CD4-positive, alpha-beta T cell treated with Interleukin-15 for 4 hours (primary cell): ENCODE measurements around the gene CCSER2.
"Not testable (repeated sequence)": the region's sequence is repeated elsewhere in the genome, so short reads cannot be mapped to it uniquely, and the experiment has no call there.

Experiments
- DNase-seq: peaks from one replicate; pipeline ENCODE4 v3.0.0-alpha.2; 2020; ENCODE audit warnings: low spot score

The CCSER2 gene

DNA sequence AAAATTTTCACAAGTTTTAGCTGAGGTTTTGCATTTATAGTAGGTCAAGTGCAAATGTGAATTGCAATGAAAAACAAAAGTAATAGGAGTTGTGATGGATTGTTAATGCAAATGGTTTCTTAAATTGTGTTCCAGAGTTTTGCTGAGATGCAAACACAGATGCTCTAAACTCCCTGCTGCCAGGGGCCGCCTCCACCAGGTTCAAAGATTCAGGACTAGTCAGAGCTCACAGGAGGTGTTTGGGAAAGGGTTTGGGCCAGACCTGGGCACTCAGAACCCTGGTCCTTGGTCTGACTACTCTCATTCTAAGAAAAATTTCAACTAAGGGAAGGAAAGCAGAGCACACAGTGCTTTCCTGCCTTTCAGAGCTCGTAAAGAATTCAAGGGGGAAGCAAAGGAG lies 193.1 kb downstream of the CCSER2 start:
- DNase-seq = no peak

DNA sequence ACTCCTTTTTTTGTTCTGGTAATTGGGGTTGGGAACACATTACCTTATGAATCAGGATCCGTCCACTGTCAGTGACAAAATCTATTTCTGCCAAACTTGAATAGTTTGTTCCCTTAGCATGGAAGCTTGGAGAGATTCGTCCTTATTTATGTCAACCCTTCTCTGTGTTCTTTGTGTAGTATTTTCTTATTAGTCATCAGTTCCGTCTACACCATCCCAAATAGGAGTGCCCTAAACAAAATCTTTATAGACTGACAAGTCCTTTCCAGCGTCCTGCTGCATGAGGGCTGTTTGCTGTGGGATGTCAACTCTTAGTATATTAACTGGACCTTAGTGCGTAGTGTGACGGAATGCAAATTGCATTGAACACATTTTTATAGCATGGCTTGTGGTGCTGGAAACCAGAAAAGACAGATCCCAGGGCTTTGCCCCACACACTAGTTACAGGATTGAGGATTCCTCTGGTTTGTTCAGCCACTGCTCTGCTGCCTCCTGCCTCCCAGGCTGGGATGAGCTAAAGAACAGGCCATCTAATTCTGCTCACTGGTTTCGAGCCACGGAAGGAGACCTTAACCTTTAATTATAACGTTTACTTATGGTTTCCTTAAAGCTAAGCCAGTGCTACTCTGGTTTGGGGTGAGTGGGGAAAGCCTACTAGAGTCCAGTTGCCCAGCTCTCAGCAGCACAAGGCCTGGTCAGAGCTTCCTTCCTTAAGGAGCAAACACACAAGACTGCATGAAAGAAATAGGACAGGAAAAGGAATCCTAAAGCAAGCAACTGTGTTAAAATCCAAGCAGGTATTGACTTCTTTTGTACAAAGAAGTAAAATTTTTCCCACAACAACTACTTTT lies 194.4 kb downstream of the CCSER2 start:
- DNase-seq = no peak

DNA sequence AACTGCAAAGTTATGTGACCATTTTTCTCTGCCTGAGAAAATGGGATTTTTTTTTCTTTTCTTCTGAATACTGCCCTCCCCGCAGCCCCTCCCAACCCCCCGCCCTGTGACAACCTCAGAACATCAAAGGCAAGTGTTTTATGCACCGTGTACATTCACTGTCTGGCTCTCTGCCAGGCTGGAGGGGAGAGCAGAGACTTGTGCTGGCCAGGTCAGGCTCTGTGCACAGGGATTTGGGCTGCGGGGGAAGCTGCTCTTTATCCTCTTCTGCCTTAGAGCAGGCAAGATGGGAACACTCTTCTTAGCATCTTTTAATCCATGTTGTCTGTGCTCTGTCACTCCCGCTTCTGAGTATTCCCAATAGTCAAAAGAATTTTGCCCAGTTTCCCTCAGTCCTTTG lies 195.1 kb downstream of the CCSER2 start:
- DNase-seq = no peak

DNA sequence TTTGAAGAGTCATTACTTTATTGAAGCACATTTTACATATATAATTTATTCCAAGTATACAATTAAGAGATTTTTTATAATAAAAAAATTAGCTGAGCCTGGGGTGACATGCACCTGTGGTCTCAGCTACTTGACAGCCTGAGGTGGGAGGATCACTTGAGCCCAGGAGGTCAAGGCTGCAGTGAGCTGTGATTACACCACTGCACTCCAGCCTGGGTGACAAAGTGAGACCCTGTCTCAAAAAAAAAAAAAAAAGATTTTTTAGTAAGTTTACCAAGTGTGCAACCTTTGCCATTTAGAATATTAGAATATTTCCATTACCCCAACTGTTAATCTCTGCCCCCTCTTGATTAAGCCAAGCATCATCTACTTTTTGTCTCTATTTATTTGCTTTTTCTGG lies 196.0 kb downstream of the CCSER2 start:
- DNase-seq = no peak

DNA sequence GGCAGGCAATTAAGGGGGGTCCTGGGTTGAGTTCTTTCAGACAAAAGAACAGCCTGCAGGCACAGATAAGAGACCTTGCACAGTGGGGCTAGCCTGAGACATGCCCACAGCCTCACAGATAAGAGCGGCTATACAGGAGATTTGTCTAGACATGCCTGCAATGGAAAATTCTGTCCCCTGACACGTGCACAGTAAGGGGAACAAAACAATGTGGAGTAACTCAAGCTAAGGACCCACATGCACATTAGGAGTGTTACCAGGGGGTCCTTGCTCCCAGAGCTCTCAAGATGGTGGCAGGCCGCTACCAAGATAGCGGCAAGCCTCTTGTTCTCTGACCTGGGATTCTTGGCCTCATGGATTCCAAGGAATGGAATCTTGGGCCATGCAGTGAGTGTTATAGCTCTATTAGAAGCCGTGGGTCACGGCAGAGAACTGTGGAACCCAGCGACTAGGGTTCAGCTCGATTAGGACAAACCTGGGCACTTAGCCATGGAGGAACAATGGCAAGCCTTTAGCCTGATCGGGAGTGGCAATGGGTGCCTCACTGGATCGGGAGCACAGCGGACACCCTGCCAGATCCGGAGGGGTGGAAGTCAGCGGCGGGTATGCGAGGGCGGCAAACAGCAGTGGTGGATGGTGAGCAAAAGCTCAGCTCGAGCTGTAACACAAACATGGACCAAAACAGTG lies 196.9 kb downstream of the CCSER2 start:
- DNase-seq = no peak

DNA sequence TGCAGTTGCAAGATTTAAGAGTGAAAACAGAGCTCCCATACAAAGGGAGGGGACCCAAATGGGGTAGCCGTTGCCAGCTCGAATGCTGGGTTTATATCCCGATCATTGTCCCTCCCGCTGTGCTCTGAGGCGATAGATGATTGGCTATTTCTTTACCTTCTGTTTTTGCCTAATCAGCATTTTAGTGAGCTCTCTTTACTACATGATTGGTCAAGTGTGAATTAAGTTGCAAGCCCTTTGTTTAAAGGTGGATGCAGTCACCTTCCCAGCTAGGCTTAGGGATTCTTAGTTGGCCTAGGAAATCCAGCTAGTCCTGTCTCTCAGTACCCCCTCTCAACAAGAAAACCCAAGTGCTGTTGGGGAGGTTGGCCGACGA lies 197.4 kb downstream of the CCSER2 start:
- DNase-seq = not testable (repeated sequence)

GRCh38 chr10:84527386-84527785 lies 199.0 kb downstream of the CCSER2 start:
- DNase-seq = not testable (repeated sequence)

DNA sequence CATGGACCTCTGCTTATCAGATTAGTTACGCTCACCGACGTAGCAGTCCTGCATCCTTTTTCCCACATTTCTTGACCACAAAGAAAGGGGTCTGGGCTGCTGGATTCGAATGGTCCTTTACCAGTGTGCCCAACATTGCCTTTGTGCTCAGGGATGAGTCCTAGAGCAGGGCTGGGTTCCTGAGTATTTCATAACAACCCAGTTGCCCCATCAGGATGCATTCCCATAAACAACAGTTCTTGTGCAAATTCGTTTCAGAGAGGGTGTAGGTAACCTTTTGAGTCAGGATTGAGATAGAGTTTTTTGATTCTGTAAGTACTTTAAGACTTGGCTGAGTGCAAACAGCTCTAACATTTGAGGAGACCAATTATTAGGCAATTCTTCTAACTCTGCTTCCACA lies 200.1 kb downstream of the CCSER2 start:
- DNase-seq = not testable (repeated sequence)

DNA sequence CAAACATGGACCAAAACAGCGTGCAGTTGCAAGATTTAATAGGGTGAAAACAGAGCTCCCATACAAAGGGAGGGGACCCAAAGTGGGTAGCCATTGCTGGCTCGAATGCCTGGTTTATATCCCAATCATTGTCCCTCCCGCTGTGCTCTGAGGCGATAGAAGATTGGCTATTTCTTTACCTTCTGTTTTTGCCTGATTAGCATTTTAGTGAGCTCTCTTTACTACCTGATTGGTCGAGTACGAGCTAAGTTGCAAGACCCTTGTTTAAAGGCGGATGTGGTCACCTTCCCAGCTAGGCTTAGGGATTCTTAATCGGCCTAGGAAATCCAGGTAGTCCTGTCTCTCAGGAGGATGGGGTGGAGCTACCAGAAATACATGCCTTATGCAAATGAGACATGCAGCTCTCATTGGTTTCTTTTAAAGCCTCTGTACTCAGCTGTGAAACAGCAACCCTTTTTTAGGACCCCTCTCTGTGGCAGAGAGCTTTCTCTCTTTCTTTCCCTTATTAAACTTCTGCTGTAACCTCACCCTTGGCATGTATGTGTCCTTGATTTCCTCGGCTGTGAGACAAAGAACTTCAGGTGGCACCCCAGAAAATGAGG lies 202.4 kb downstream of the CCSER2 start:
- no peak for DNase-seq

DNA sequence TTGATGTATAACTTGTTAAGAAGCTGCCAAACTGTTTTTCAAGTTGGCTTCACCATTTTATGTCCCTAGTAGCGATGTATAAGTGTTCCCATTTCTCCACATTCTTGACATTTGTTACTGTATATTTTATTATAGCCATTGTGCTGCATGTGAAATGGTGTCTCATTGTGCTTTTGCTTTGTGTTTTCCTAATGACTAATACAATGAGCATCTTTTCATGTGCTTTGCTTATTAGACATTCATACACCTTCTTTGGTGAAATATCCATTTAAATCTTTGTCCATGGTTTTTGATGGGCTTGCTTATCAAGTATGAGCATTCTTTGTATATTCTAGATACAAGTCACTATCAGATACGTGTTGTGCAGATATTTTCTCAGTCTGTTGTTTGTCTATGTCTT lies 203.0 kb downstream of the CCSER2 start:
- no peak for DNase-seq

DNA sequence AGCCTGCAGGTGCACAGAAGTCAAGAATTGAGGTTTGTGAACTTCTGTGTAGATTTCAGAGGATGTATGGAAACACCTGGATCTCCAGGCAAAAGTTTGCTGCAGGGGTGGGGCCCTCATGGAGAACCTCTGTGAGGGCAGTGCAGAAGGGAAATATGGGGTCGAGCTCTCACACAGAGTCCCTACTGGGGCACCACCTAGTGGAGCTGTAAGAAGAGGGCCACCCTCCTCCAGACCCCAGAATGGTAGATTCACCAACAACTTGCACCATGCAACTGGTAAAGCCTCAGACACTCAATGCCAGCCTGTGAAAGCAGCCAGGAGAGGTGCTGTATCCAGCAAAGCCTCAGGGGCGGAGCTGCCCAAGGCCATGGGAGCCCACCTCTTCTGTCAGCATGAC lies 205.8 kb downstream of the CCSER2 start:
- no peak for DNase-seq

DNA sequence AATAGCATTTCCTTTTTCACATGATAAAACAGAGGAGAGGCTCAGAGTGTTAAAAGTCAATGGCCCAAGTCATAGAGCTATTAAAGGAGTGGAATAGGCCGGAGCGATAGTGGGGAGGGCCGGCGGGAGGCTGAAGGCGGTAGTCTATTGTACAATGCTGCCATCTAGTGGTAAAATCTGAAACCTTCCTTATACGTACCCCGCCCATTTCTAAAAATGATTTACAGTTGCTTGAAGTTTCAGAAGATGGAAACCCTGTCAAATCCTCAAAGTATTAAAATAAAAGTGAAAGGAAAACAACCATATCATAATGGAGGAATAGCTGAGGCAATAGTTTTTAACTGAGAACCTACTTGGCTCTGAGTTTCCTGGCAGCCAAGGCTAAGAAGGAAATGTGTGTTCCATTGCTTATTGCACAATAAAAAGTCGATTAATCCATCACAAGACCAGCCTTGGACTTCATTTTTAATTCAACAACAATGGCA lies 209.1 kb downstream of the CCSER2 start:
- peak; percentile 63 for DNase-seq

GRCh38 chr10:84538036-84538435 lies 209.6 kb downstream of the CCSER2 start:
- no peak for DNase-seq

DNA sequence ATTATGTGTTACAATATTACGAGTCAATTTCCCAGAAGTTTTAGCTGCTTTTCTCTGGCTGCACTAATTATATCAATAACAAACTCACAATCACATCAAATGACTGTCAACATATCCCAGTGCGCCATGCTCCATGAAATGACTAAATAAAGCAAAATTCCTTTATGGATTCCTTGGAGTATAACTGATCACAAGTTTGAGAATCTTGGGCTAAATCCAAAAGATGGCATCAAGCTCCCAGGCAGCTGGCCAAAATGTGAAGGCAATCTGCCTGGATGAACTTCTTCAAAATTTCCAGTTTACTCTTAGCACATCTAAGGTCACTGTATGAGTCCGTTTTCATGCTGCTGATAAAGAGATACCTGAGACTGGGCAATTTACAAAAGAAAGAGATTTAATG lies 210.8 kb downstream of the CCSER2 start:
- no peak for DNase-seq

DNA sequence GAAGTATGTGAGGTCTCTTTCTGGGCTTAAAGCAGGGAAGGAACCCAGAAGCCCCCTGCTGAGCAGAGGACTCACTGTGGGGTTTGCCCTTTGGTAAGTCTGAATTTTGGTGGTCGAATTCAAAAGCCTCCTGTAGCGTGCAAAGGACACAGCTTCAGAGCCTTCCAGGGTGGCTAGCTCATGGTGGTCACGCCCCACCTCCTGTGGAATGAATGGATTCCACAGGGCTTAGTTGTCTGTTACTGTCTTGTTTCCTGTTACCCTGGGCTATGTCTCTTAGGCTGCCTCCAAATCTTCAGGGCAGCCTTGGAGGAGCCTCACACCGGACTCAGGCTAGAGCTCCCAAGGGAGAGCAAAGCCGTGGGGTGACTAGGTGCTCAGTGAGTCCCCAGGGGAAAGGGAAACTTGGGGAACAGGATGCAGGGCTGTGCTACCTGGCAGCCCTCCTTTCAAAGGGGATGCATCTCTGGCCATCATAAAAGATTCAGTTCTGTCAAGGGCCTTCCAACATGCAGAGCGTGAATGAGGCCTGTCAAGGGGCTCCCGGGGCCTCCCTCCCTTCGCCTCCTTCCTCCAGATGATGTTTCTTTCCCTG lies 211.7 kb downstream of the CCSER2 start:
- DNase-seq = no peak

- peak; percentile 63 for DNase-seq
Observed at GRCh38 chr10:84540617-84541288, 212.4 kb downstream of the CCSER2 start.

- DNase-seq = no peak
Observed at GRCh38 chr10:84541289-84541637, 212.9 kb downstream of the CCSER2 start.

DNA sequence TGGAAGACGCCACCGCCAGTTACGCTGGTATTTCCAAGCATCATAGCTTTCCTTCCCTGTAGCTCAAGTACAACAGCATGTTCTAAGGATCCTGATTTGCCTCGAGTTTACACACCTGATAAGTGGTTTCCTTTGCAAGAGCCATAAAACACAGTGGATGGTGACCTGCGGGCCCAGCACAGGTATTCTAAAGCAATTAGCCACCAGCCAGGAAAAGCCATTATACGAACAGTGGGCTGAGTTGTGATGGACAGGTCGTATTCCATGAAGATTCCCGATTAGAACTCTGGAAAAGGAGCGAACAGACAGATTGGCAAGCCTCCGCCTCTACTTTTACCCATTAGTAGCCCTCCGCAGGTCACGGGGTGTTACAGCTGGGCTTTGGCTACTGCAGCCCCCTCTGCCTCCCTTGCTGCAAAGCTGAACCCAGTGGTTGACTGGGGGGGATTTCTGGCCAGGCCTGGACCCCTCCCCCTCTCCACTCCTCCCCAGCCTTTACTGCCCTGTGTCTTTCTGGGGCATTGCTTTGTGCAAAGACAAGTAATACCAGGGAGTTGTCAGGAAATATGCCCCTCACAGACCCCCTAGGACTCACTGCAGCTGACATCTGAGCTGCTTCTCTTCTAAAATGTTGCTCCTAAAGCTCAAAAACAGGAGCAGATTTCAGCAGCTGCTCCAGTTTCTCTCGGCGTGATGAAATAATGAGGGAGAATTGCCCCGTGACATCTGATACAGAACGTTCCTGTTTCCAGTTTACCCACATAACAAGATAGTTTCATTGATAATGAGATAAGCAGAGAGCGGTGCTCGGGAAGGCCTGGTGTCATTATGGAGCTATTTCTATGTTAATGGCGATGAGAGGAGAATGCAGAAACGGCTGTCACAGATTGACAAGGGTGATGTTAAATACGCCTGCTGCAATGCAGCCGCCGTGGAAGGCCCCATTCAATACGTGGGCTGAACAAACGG lies 214.4 kb downstream of the CCSER2 start:
- DNase-seq = no peak

DNA sequence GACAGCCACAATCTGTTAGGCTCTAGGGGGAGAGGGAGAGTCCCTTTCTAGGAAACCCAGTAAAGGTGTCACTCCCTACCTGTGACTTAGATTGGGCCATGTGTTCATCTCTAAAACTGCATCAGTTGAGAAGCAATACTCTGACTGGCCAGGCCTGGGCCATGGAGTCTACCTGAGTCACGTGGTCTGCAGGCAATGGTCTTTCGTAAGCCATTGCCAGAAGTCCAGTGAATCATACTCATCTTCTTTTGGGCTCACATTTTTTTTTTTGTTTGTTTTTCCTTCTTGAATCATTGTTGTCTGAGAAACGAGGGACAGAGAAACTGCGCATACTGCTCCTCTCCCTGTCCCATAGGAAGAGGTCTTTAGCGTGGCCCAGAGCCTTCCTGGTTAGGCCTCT lies 215.6 kb downstream of the CCSER2 start:
- DNase-seq = no peak

DNA sequence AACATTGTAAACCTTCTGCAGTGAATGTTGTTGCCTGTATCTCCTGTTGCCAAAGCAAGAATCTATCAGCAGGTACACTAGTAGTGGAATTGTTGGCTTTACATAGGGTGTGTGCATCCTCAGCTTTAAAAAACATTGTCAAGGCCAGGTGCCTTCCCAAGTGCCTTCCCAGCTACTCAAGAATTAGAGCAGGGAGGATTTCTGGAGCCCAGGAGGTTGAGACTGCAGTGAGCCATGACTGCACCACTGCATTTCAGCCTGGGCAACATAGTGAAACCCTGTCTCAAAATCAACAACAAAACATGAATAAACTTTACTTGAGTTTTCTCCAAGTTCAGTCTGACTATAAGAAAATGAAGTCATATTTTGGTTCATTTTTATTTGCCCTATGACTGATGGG lies 217.3 kb downstream of the CCSER2 start:
- no peak for DNase-seq

GRCh38 chr10:84546609-84547008 lies 218.2 kb downstream of the CCSER2 start:
- no peak for DNase-seq
